Common myeloid progenitor, CD34-positive (primary cell): ENCODE data around the gene EAF1.
"Not testable (repeated sequence)": the region's sequence is repeated elsewhere in the genome, so short reads cannot be mapped to it uniquely, and the experiment has no call there.

Experiments
- CTCF ChIA-PET: fragments of 350-600 bp; sonication (Branson Sonifier 250); formaldehyde crosslinking; loops from one replicate; lab custom pipeline; 2021; ENCODE audit warnings: antibody characterized with exemption; lab: Charles Lee
- POLR2A ChIA-PET: fragments of 350-600 bp; sonication (Branson Sonifier 250); formaldehyde crosslinking; loops from one replicate; lab custom pipeline; 2021; ENCODE audit warnings: antibody characterized with exemption; lab: Charles Lee
- DNase-seq, 3 donors: peaks; one replicate each; pipeline versions ENCODE4 v3.0.0 to v3.0.0-alpha.2; 2013
- H3K27ac ChIP-seq, 2 experiments: 1 replicate in 1 of 2; 2 replicates in 1 of 2; pipeline ENCODE4 v1.7.0; 2013; ENCODE audit warnings: inconsistent platforms in 2 of 2, low read length in 2 of 2, mild to moderate bottlenecking in 2 of 2, low read depth in 1 of 2, moderate library complexity in 1 of 2; ENCODE audit not compliant: severe bottlenecking in 2 of 2, insufficient read depth in 1 of 2, poor library complexity in 1 of 2
- H3K27me3 ChIP-seq, 5 experiments: replicated peaks in 2 of 5; 1 replicate in 3 of 5; 2 replicates in 2 of 5; pipeline versions ENCODE4 v1.6.1 to v1.7.0; 2013; ENCODE audit warnings: low read length in 4 of 5, mild to moderate bottlenecking in 2 of 5, moderate library complexity in 2 of 5, inconsistent platforms in 1 of 5; ENCODE audit not compliant: insufficient read depth in 5 of 5, control insufficient read depth in 4 of 5
- H3K36me3 ChIP-seq, 4 experiments: 1 replicate in 2 of 4; 2 replicates in 2 of 4; pipeline versions ENCODE4 v1.6.1 to v1.7.0; 2013; ENCODE audit warnings: low read length in 3 of 4, control low read depth in 1 of 4, mild to moderate bottlenecking in 1 of 4; ENCODE audit not compliant: control insufficient read depth in 4 of 4, insufficient read depth in 4 of 4
- H3K4me1 ChIP-seq, 4 experiments: 1 replicate in 3 of 4; 2 replicates in 1 of 4; pipeline versions ENCODE4 v1.6.1 to v1.7.1; 2013; ENCODE audit warnings: low read length in 3 of 4, mild to moderate bottlenecking in 3 of 4, control low read depth in 1 of 4, inconsistent platforms in 1 of 4, moderate library complexity in 1 of 4; ENCODE audit not compliant: control insufficient read depth in 4 of 4, insufficient read depth in 4 of 4; ENCODE audit errors: control extremely low read depth in 1 of 4
- H3K4me3 ChIP-seq, 7 experiments: 1 replicate in 4 of 7; 2 replicates in 3 of 7; pipeline versions ENCODE4 v1.5.1 to v1.7.0; 2013; ENCODE audit warnings: mild to moderate bottlenecking in 7 of 7, low read length in 6 of 7, moderate library complexity in 6 of 7, inconsistent platforms in 2 of 7, low read depth in 2 of 7, control low read depth in 1 of 7; ENCODE audit not compliant: insufficient read depth in 4 of 7, control insufficient read depth in 1 of 7; ENCODE audit errors: extremely low read depth in 1 of 7
- H3K9me3 ChIP-seq, 5 experiments: 1 replicate in 4 of 5; 2 replicates in 1 of 5; pipeline versions ENCODE4 v1.6.1 to v1.7.1; 2013; ENCODE audit warnings: low read length in 4 of 5, mild to moderate bottlenecking in 2 of 5, inconsistent platforms in 1 of 5, low read depth in 1 of 5, moderate library complexity in 1 of 5; ENCODE audit not compliant: control insufficient read depth in 4 of 5, insufficient read depth in 2 of 5; ENCODE audit errors: control extremely low read depth in 1 of 5
- WGBS: methylation state at CpG from one replicate; pipeline ENCODE4 v1.1.5; 2013; ENCODE audit not compliant: insufficient coverage; 5-methylcytosine and 5-hydroxymethylcytosine counted together

EAF1 gene

DNA sequence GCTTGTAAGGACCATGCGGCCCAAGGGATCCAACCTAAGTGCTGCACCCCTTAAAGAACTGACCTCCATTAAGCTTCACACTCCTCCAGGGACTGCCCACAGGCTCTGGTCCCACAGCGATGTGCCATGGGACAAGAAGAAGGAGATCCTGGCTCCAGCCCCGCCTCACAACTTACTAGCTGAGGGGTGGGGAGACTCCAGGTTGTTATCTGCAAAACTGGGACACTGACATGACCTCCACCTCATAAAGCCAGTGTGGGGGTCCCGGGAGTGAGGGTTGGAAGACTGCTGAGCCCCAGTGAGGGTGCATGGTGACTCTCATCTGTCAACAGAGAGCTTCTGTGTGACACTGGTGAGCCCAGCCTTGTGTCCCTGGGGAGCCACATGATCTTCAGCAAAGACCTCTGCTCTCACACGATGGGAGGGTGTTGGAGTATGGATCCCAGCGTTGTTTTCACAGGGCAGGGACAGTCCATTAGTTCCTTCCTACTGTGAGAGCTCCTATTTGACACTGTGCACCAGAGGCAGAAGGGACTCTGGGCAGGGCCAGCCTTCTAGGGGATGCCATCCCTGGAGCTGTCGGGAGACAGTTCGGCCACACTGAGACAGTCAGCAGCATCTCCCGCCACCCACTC lies 26.7 kb downstream of the EAF1 start:
- WGBS, result 84% methylated on average over 7 of the region's 9 CpGs
- Histone ChIP-seq H3K27me3 (no peaks in the 10 kb centered on the region), H3K36me3 (no peaks in the 10 kb centered on the region), H3K4me3 (no peak overlapping the region), H3K9me3 (peaks cover 0 to 2% (median 0%) of the 10 kb centered on the region in 5 experiments), H3K4me1 (peaks cover 0 to 2% (median 0%) of the 10 kb centered on the region in 4 experiments), H3K27ac (no peak overlapping the region)
- ChIA-PET POLR2A (no interaction called here), CTCF (interaction anchor here (0.5 to 2.6 kb wide), 5 partner anchors 9 to 335 kb away, joined by 3 to 9 read pairs (median 4); no protein-coding TSS in a partner anchor)
- DNase-seq, result no peak

- no peak for DNase-seq
- H3K27ac ChIP-seq, result no peak overlapping the region
- H3K27me3 ChIP-seq, result no peaks in the 10 kb centered on the region
- H3K9me3 ChIP-seq, result peaks cover 0 to 2% (median 0%) of the 10 kb centered on the region in 5 experiments
- CTCF ChIA-PET, result interaction anchor here (0.6 to 2.6 kb wide), 3 partner anchors 8 to 16 kb away, joined by 3 to 9 read pairs (median 4); no protein-coding TSS in a partner anchor
- H3K4me1 ChIP-seq, result peaks cover under 1 to 3% (median 2%) of the 10 kb centered on the region in 4 experiments
- POLR2A ChIA-PET, result no interaction called here
- H3K36me3 ChIP-seq, result no peaks in the 10 kb centered on the region
- H3K4me3 ChIP-seq, result no peak overlapping the region
Measured at GRCh38 chr3:15454965-15455364, 27.6 kb downstream of the EAF1 start.

DNA sequence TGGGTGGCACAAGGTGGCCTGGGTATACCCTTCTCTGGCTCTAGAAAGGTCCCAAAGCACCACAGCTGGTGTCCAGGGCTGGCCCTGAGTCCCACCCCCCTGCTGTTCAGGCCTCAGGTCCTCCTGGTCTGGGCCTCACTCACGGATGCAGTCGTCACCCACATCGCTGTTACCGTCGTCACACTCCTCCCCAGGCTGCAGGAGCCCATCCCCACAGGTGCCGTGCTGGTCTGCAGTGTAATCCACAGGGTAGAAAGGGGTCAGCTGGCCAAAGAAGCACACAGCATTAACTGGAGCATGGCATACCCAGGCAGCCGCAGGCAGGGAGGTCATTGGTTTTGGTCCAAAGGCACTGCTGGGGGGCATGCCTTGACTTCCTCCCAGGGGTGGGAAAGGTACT lies 28.4 kb downstream of the EAF1 start:
- WGBS, result 100% methylated on average over 7 of the region's 7 CpGs
- Histone ChIP-seq H3K4me3 (no peak overlapping the region), H3K4me1 (peaks cover 8 to 11% (median 9%) of the 10 kb centered on the region in 4 experiments), H3K27me3 (no peaks in the 10 kb centered on the region), H3K27ac (no peak overlapping the region), H3K9me3 (peaks cover 0 to 2% (median 0%) of the 10 kb centered on the region in 5 experiments), H3K36me3 (no peaks in the 10 kb centered on the region)
- POLR2A ChIA-PET, result interaction anchor here (0.6 kb wide), 1 partner anchor 374 kb away, joined by 5 read pairs; no protein-coding TSS in a partner anchor
- CTCF ChIA-PET, result interaction anchor here (2.6 kb wide), 1 partner anchor 12 kb away, joined by 9 read pairs; no protein-coding TSS in a partner anchor
- DNase-seq, result no peak

DNA sequence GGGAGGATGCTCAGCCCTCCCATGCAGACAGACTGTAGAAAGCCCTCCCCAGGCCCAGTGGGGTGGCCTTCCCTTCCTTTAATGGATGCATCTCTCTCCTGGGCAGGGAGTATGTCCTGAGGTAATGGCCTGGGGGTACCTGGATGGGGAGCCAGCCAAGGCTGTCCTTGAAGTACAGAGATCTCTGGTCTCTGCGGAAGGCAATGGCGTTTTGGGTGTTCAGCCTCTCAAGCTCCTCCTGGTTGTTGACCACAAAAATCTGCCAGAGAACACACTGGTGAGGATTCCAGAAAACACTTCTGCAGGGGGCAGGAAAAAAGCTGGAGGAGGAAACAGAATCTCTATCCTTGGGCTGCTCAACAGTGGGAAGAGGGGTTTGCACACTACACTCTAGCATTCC lies 28.9 kb downstream of the EAF1 start:
- Histone ChIP-seq H3K4me1 (peaks cover 11 to 16% (median 14%) of the 10 kb centered on the region in 4 experiments), H3K9me3 (peaks cover 0 to 2% (median 0%) of the 10 kb centered on the region in 5 experiments), H3K4me3 (no peak overlapping the region), H3K27me3 (no peaks in the 10 kb centered on the region), H3K36me3 (no peaks in the 10 kb centered on the region), H3K27ac (no peak overlapping the region)
- ChIA-PET POLR2A (interaction anchor here (0.6 kb wide), 1 partner anchor 374 kb away, joined by 5 read pairs; no protein-coding TSS in a partner anchor), CTCF (interaction anchor here (0.7 to 2.6 kb wide), 2 partner anchors 13 to 41 kb away, joined by 3 to 9 read pairs; no protein-coding TSS in a partner anchor)
- DNase-seq, result no peak
- 100% methylated on average over 2 of the region's 2 CpGs for WGBS

- WGBS, result 97% methylated on average over 4 of the region's 10 CpGs
- H3K9me3 ChIP-seq, H3K27me3 ChIP-seq, H3K4me3 ChIP-seq, H3K36me3 ChIP-seq, H3K27ac ChIP-seq, POLR2A ChIA-PET, DNase-seq: not testable (repeated sequence)
- peaks cover 11 to 21% (median 19%) of the 10 kb centered on the region in 4 experiments for H3K4me1 ChIP-seq
- CTCF ChIA-PET, result interaction anchor here (0.7 to 2.6 kb wide), 2 partner anchors 13 to 42 kb away, joined by 3 to 9 read pairs; no protein-coding TSS in a partner anchor
Measured at GRCh38 chr3:15456915-15457314, 29.5 kb downstream of the EAF1 start.

GRCh38 chr3:15458212-15458780 lies 30.9 kb downstream of the EAF1 start:
- CTCF ChIA-PET, result interaction anchor here (1.2 kb wide), 1 partner anchor 14 kb away, joined by 3 read pairs; no protein-coding TSS in a partner anchor
- H3K27ac ChIP-seq, result no peak overlapping the region
- H3K4me1 ChIP-seq, result peaks cover 11 to 29% (median 27%) of the 10 kb centered on the region in 4 experiments
- DNase-seq, result peak in 1 of 3 donors; percentile 11
- H3K27me3 ChIP-seq, result no peaks in the 10 kb centered on the region
- no peaks in the 10 kb centered on the region for H3K36me3 ChIP-seq
- POLR2A ChIA-PET, result no interaction called here
- H3K4me3 ChIP-seq, result no peak overlapping the region
- peaks cover 0 to 2% (median 0%) of the 10 kb centered on the region in 5 experiments for H3K9me3 ChIP-seq
- 81% methylated on average over 4 of the region's 7 CpGs for WGBS
